GM19099 (cell line): ENCODE results near the gene MKLN1.

Experiments used
- POLR2A ChIP-seq: IDR thresholded peaks from 3 replicates; pipeline ENCODE4 v1.6.1; 2011; ENCODE audit warnings: low read depth; ENCODE audit not compliant: insufficient read length; ENCODE audit errors: extremely low read depth

MKLN1 gene

DNA sequence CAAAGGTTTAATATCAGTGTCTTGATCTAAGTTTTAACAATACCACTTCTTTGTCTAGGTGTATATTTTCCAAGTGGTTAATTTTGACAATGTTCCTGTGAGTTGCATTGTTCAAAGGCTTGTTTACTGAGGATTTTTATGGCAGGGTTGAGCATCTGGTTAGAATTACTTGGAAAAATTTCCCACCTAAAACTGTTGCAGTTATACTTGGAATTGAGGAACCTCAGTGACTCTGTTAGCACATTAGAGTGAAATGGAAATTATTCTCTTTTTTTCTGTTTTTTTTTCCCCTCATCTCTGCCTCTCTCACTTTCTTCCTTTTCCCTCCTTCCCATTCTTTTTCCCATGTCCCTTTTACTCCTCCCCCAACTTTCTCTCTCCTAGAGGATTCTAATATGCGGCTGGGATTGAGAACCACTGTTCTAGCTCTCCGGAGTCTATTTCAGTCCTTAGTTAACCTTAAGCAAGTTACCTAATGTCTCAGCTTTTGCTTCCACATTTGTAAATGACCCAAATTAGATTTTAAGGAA lies 121.8 kb downstream of the MKLN1 start:
- TF ChIP-seq POLR2A = no peak

DNA sequence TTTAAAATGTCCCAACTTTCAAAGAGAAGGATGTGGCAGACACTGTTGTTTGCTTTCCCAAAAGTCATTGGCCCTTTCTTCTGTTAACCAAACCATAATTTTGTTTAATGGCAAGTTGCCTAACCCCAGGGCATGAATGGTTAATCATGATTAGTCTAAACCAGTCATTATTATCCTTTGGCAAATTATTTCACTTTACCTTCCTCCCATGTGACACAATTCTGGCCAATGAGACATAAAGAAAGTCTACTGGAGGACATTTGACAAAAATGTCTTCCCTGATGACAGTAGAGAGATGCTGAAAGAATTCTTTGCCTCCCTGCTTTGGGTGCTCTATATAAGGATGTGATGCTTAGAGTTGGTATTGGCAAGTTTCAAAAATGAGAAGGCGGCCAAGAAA lies 126.8 kb downstream of the MKLN1 start:
- no peak for TF ChIP-seq POLR2A

DNA sequence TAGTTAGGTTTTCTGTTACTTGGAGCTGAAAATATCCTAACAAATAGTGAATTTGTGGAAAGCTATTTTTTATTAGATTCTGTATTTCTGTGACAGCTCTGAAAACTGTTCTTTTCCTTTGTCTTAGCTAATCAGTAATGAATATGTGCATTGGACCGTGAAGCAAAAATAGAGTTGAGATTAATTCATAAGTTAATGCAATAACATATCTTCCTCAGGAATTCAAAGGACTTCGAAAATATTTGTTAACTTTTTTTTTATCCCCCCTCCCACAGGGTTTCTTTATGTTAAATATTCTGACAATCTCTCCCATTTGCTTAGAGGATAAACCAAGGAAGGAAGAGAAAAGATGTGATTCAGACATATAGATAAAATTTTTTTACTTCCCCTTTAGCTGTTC lies 127.3 kb downstream of the MKLN1 start:
- TF ChIP-seq POLR2A = no peak

DNA sequence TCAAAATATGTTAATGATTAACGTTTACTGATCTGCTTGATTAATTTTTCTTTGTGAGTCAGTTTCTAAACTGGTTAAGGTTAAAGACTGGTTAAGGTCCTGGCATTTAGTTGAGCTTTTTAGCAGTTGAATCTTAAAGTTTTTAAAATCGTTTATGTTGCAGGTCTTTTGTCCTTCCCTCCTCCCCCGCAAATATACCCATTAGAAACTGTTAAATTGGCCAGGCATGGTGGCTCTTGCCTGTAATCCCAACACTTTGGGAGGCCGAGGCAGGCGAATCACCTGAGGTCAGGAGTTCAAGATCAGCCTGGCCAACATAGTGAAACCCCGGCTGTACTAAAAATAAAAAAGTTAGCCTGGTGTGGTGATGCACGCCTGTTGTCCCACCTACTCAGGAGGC lies 127.9 kb downstream of the MKLN1 start:
- TF ChIP-seq POLR2A = no peak

- no peak for TF ChIP-seq POLR2A
Observed at GRCh38 chr7:131456338-131456737, 128.7 kb downstream of the MKLN1 start.

GRCh38 chr7:131459256-131459655 lies 131.6 kb downstream of the MKLN1 start:
- no peak for TF ChIP-seq POLR2A

GRCh38 chr7:131462059-131462458 lies 134.4 kb downstream of the MKLN1 start:
- TF ChIP-seq POLR2A = no peak

GRCh38 chr7:131466735-131467365 lies 139.2 kb downstream of the MKLN1 start:
- no peak for TF ChIP-seq POLR2A

- no peak for TF ChIP-seq POLR2A
Observed at GRCh38 chr7:131467788-131468187, 140.1 kb downstream of the MKLN1 start.

GRCh38 chr7:131471250-131472004 lies 143.8 kb downstream of the MKLN1 start:
- TF ChIP-seq POLR2A = no peak

DNA sequence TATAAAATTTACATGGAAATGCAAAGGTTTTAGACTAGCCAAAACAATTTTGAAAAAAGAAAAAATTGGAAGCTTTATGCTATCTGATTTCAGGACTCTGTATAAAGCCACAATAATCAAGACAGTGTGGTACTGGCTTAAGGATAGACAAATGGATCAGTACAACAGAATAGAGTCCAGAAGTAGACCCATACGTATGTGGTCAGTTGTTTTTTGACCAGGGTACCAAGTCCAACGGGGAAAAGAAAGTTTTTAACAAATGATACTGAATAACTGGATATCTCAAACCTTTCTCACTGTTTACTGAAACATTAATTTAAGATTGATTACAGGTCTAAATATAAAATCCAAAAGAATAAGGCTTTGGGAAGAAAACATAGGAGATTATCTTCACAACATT lies 149.1 kb downstream of the MKLN1 start:
- TF ChIP-seq POLR2A = no peak

DNA sequence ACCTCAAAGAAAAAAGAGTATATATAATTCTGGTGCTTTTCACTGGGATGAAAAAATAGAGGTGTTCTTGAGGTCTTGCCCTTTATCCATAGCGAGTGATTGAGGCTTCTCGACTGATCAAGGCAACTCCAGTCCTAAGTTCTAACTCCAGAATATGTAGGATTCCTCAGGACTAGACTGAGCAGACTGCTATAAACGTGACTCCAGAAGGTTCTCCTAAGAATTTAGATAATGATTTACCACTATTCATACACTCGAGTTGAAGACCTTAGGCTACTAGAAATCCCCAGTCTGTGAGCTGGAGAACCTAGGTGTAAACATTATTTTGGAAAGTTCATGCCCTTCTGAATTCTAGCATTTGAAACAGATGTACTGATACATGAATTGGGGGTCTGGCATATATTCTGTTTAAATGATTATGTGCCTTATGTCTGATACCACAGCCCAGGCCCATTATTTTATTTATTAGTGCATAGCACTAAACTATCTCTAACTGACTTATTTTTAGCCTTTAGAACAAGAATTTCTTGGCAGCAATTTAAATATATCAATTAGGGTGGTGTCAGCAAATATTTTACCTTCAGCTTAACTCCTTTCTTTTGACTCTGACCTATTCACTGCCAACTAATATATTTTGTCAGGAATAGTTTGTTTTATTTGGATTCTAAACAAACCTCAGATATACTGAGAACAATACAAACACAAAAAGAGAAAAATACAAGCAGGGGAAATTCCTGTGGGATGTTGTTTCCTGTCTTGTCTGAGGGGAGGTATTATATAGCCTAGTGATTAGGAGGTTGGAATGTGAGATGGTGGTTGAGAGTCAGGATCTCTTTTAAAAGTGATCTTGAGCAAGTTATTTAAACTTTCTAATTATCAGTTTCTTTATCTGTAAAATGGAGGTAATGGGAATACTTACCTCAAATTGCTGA lies 153.0 kb downstream of the MKLN1 start:
- no peak for TF ChIP-seq POLR2A

GRCh38 chr7:131482800-131483199 lies 155.1 kb downstream of the MKLN1 start:
- no peak for TF ChIP-seq POLR2A

DNA sequence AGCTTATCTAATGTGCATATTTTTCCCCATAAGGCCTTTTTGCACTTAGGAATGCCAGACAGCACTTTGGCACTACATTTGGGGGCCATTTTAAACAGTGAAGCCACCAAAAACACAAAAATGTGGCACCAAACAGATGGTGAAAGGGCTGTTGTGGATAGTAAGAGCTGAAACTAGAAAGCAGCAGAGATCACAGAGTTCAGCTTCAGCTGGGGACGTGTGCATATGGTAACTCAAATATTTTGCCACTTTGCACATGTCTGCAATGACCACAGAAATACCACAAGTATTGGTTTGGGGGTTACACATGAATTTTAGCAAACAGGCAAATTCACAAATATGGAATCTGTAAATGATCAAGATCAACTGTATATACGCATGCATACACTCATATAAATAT lies 155.9 kb downstream of the MKLN1 start:
- TF ChIP-seq POLR2A = no peak

GRCh38 chr7:131486346-131486745 lies 158.7 kb downstream of the MKLN1 start:
- TF ChIP-seq POLR2A = no peak
